ENCODE results near the gene CCDC150. TPM values are rescaled to one million over a fixed set of nuclear protein-coding genes. Genes with fewer than 3 reads are reported as not detected.
"Not testable (repeated sequence)": the region's sequence is repeated elsewhere in the genome, so short reads cannot be mapped to it uniquely, and the experiment has no call there.

Gene CCDC150
- total RNA-seq, 1 experiment from 2014 or later: 19.0 TPM

GRCh38 chr2:196729418-196729817 is 89.9 kb downstream of the CCDC150 start:
- no peaks in the 10 kb centered on the region for H3K27me3 ChIP-seq (ENCODE audit: control insufficient read depth, insufficient read depth, low read length)
- BruUV-seq (replicated peaks): no TSS peak
- H3K4me1 ChIP-seq (ENCODE audit: control insufficient read depth, insufficient read depth, low read length): no peaks in the 10 kb centered on the region
- in situ Hi-C loops (cut with HindIII; ENCODE audit: low pct_unique_long_range_greater_than_20kb, low sequenced_read_pairs) (no loop called here), intact Hi-C loops (cut with micrococcal nuclease; ENCODE audit: unreplicated experiment) (no loop called here)
- TF ChIP-seq SIN3A (IDR thresholded peaks at IDR 0.05; ENCODE audit: borderline replicate concordance, insufficient read depth, low read depth, low read length): no peak
- TF ChIP-seq TCF7L2 (IDR thresholded peaks at IDR 0.05; ENCODE audit: low read depth, low read length): no peak
- TF ChIP-seq REST (IDR thresholded peaks at IDR 0.05; ENCODE audit: insufficient read depth in 1 of 2, low read depth in 2 of 2, low read length in 1 of 2): no peak
- TF ChIP-seq POLR2AphosphoS5 (IDR thresholded peaks at IDR 0.05; ENCODE audit: low read depth, low read length): no peak
- no peak for TF ChIP-seq CTCF (IDR thresholded peaks at IDR 0.05)
- ChIA-PET POLR2A (no interaction called here), CTCF (no interaction called here)
- H3K27ac ChIP-seq (ENCODE audit: low read length): no peak overlapping the region
- DNase-seq (ENCODE audit: low read depth, low spot score): no peak
- no peak for ATAC-seq
- no peaks in the 10 kb centered on the region for H3K9me3 ChIP-seq (ENCODE audit: control insufficient read depth, insufficient read depth, low read depth, low read length)
- no peak overlapping the region for H3K4me3 ChIP-seq (ENCODE audit: low read depth in 2 of 2, low read length in 2 of 2)
- H3K36me3 ChIP-seq (ENCODE audit: control insufficient read depth, insufficient read depth, low read length): peaks cover 7% of the 10 kb centered on the region; the same call in 1 of the 2 replicates

- H3K4me3 ChIP-seq (ENCODE audit: low read depth in 2 of 2, low read length in 2 of 2); intact Hi-C loops (cut with micrococcal nuclease; ENCODE audit: unreplicated experiment); H3K9me3 ChIP-seq (ENCODE audit: control insufficient read depth, insufficient read depth, low read depth, low read length); BruUV-seq (replicated peaks); H3K36me3 ChIP-seq (ENCODE audit: control insufficient read depth, insufficient read depth, low read length); H3K27ac ChIP-seq (ENCODE audit: low read length); H3K27me3 ChIP-seq (ENCODE audit: control insufficient read depth, insufficient read depth, low read length); DNase-seq (ENCODE audit: low read depth, low spot score); H3K4me1 ChIP-seq (ENCODE audit: control insufficient read depth, insufficient read depth, low read length); ATAC-seq; in situ Hi-C loops (cut with HindIII; ENCODE audit: low pct_unique_long_range_greater_than_20kb, low sequenced_read_pairs): not testable (repeated sequence)
- ChIA-PET POLR2A (interaction anchor here (0.7 kb wide), 1 partner anchor 328 kb away, joined by 5 read pairs; no protein-coding TSS in a partner anchor), CTCF (interaction anchor here (0.7 kb wide), 1 partner anchor 1002 kb away, joined by 3 read pairs; no protein-coding TSS in a partner anchor)
Observed at GRCh38 chr2:196736646-196737045, 97.1 kb downstream of the CCDC150 start.

DNA sequence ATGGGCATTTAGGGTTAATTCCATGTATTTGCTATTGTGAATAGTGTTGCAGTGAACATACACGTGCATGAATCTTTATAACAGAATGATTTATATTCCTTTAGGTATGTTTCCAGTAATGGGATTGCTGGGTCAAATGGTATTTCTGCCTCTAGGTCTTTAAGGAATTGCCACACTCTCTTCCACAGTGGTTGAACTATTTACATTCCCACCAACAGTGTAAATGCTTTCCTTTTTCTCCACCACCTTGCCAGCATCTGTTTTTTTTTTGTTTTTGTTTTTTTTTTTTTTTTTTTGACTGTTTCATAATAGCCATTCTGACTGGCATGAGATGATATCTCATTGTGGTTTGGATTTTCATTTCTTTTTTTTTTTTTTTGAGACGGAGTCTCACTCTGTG is 97.5 kb downstream of the CCDC150 start:
- no TSS peak for BruUV-seq (replicated peaks)
- in situ Hi-C loops (cut with HindIII; ENCODE audit: low pct_unique_long_range_greater_than_20kb, low sequenced_read_pairs): no loop called here
- CTCF ChIA-PET: no interaction called here

More for the DNA sequence above, 97.5 kb downstream of the CCDC150 start:
- H3K36me3 ChIP-seq (ENCODE audit: control insufficient read depth, insufficient read depth, low read length): peaks cover 2% of the 10 kb centered on the region; the same call in 1 of the 2 replicates
- TF ChIP-seq TCF7L2 (IDR thresholded peaks at IDR 0.05; ENCODE audit: low read depth, low read length): no peak
- TF ChIP-seq REST (IDR thresholded peaks at IDR 0.05; ENCODE audit: insufficient read depth in 1 of 2, low read depth in 2 of 2, low read length in 1 of 2): no peak
- no peak for TF ChIP-seq SIN3A (IDR thresholded peaks at IDR 0.05; ENCODE audit: borderline replicate concordance, insufficient read depth, low read depth, low read length)
- TF ChIP-seq CTCF (IDR thresholded peaks at IDR 0.05): no peak
- TF ChIP-seq POLR2AphosphoS5 (IDR thresholded peaks at IDR 0.05; ENCODE audit: low read depth, low read length): no peak
- H3K9me3 ChIP-seq (ENCODE audit: control insufficient read depth, insufficient read depth, low read depth, low read length): no peaks in the 10 kb centered on the region
- DNase-seq (ENCODE audit: low read depth, low spot score) (no peak), ATAC-seq (no peak)
- H3K27me3 ChIP-seq (ENCODE audit: control insufficient read depth, insufficient read depth, low read length): no peaks in the 10 kb centered on the region
- no peaks in the 10 kb centered on the region for H3K4me1 ChIP-seq (ENCODE audit: control insufficient read depth, insufficient read depth, low read length)
- no peak overlapping the region for H3K4me3 ChIP-seq (ENCODE audit: low read depth in 2 of 2, low read length in 2 of 2)
- intact Hi-C loops (cut with micrococcal nuclease; ENCODE audit: unreplicated experiment): no loop called here
- no peak overlapping the region for H3K27ac ChIP-seq (ENCODE audit: low read length)
- POLR2A ChIA-PET: interaction anchor here (0.7 kb wide), 1 partner anchor 328 kb away, joined by 5 read pairs; no protein-coding TSS in a partner anchor

Measured in Panc1 (cell line).